Stomach (tissue), 4 donors: ENCODE data around the gene NRG3.

Experiments used
- EP300 ChIP-seq: sonication (generic); formaldehyde crosslinking; IDR thresholded peaks from one replicate; pipeline ENCODE4 v1.6.1; 2017; ENCODE audit warnings: antibody characterized with exemption
- POLR2A ChIP-seq, 4 donors: fragments of 450-650 bp; IDR thresholded peaks; one replicate each; pipeline ENCODE4 v1.6.1; 2016; ENCODE audit warnings: antibody characterized with exemption in 4 of 4, control low read depth in 2 of 4, mild to moderate bottlenecking in 1 of 4, moderate library complexity in 1 of 4
- POLR2AphosphoS5 ChIP-seq, 3 donors: sonication (generic); formaldehyde crosslinking; IDR thresholded peaks; one replicate each; pipeline ENCODE4 v1.6.1; 2016; ENCODE audit warnings: antibody characterized with exemption in 3 of 3
- TF ChIP-seq, protein P1 (sequence below), 7 experiments: fragments of 450-650 bp in 4 of 7; fragments of 200-600 bp in 3 of 7; sonication (generic) in 3 of 7; IDR thresholded peaks; one replicate each; pipeline ENCODE4 v1.5.1; 2016 to 2019; ENCODE audit warnings: antibody characterized with exemption in 7 of 7, control low read depth in 2 of 7, mild to moderate bottlenecking in 1 of 7

DNA sequence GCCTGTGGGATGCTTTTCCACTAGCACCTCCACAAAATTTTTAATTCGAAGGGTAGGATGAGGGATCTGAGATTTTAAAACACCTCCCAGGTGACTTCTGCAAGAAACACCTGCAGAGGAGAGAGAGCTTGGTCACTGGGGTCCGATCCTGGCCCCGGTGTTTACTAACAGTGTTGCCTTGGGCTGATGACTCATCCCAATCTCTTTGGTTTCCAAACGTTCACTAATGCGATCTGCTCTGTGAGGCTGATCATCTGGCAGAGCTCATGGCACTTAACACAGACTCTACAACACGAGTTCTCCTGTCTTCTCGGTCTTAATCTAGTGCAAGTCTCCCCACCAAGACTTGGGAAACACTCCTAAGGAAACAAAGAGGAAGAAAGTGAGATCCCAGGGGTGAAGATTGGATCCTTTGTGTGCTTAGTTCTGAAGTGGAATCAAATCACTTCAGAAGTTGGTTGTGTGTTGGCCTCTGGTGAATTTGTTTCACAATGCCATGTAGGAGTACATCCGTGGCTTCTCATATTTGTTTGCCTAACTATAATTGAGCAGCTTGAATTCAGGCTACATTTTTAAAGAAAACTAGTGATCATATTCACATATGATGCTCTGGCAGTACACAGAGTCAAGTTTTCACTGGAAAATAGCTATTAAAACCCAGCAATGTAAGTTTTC lies 407.9 kb downstream of the NRG3 start:
- no peak for TF ChIP-seq POLR2A (IDR thresholded peaks at IDR 0.05)
- TF ChIP-seq EP300, result no peak
- no peak for TF ChIP-seq POLR2AphosphoS5 (IDR thresholded peaks at IDR 0.05)
- TF ChIP-seq, protein P1, sequence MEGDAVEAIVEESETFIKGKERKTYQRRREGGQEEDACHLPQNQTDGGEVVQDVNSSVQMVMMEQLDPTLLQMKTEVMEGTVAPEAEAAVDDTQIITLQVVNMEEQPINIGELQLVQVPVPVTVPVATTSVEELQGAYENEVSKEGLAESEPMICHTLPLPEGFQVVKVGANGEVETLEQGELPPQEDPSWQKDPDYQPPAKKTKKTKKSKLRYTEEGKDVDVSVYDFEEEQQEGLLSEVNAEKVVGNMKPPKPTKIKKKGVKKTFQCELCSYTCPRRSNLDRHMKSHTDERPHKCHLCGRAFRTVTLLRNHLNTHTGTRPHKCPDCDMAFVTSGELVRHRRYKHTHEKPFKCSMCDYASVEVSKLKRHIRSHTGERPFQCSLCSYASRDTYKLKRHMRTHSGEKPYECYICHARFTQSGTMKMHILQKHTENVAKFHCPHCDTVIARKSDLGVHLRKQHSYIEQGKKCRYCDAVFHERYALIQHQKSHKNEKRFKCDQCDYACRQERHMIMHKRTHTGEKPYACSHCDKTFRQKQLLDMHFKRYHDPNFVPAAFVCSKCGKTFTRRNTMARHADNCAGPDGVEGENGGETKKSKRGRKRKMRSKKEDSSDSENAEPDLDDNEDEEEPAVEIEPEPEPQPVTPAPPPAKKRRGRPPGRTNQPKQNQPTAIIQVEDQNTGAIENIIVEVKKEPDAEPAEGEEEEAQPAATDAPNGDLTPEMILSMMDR (IDR thresholded peaks at IDR 0.05), result no peak
